HG02840 (cell line): Measurements from ENCODE around the gene IGFBP4.

ENCODE experiments used
- ATAC-seq: cut with Tn5 transposase; IDR thresholded peaks from one replicate; pipeline ENCODE4 v1.9.1; 2021; ENCODE audit warnings: mild to moderate bottlenecking, moderate library complexity, moderate number of reproducible peaks; ENCODE audit not compliant: unreplicated experiment, low FRiP score

Gene IGFBP4

GRCh38 chr17:40485851-40486521, 42.7 kb downstream of the IGFBP4 start:
- ATAC-seq = no peak

GRCh38 chr17:40486522-40487370, 43.5 kb downstream of the IGFBP4 start:
- ATAC-seq = no peak

DNA sequence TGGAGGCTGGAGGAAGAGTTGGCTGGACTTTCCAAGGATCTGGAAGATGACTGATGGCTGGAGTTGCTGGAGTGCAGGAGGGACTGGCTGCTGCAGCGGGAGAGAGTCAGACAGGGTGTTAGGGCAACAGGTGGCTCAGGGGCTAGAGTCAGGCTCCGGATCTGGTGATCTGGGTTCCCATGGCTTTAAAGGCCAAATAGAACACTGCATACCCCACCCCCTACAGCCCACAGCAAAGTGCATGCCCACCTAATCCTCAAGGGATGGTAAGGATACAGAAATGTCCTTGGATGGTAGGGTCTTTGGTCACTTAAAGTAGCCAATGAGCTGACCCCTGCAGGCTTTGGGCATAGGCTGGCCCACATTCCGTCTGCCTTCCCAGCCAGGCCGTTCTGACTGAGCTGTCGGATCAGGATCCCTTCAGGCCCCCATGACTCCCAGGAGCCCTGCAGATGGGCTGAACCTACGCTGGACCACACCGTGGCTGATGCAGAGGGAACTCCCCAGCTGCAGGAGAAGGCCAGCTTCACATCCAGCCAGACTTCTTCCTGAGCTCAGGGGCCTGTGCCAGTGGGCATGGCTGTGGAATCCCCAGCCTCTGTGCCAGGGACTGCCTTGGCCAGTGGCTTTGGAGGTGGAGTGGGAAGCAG, 44.2 kb downstream of the IGFBP4 start:
- ATAC-seq = no peak

DNA sequence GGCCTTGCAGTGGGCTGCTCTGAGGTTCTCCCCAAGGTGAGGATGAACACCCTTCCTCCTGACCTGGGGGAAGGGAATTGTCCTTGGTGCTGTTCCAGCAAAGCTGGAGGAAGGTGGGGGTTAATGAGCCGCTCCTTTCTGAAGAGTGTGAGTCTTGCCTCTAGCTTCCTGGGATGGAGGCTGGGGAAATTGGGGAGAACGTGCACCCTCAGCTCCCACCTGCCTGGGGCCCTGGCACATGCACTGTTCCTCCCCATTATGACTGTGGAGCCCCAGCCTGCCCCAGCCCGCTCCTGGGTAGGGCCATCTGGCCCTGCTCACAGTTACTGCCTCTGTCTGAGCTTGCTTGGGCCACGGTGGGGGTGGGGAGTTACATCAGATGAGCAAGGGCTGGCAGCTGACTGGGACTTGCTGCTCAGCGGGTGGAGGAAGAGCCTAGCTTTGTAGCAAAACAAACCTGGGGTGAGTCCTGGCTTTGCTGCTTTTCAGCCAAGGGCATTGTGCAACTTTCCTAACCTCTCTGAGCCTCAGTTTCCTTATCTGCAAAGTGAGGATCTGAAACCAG, 47.1 kb downstream of the IGFBP4 start:
- ATAC-seq = no peak

DNA sequence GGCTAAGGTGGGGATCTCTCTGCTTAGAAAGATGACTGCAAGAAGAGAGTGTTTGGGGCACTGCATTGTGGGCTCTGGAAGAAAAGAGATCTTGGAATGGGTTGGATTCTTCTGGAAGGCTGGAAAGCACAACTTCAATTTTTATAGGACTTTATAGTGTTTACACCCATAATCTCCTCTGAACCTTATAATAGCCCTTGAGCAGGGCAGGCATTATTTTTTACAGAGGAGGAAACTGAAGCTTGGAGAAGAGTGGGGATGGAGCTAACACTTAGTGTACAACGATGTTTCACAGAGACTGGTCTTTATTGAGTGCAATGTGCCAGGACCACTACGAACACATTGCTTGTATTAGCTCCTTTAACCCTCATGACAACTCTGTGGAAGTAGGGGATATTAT, 47.7 kb downstream of the IGFBP4 start:
- no peak for ATAC-seq

DNA sequence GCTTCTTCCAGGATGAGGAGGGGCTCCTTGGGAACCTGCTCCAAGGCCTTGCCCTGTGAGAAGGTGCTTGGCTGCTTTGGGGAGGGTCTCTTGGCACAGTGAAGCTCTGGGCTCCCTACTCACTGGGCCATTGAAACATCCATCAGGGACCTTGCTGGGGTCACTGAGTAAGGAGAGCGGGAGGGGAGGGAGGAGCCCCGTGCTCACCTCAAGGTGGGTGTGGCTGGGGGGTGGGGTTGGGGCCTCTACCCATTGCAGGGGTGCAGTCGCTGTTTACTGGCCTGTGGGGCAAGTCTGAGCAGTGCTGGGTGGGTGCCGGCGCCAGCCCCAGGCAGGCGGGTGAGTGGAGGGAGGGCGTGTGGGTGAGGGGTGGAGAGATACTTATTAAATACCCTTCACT, 48.2 kb downstream of the IGFBP4 start:
- no peak for ATAC-seq

- ATAC-seq = no peak
These were observed 50.4 kb downstream of the IGFBP4 start for GRCh38 chr17:40493697-40494096.

GRCh38 chr17:40495140-40495539, 51.9 kb downstream of the IGFBP4 start:
- no peak for ATAC-seq

- no peak for ATAC-seq
These were observed 52.9 kb downstream of the IGFBP4 start for GRCh38 chr17:40496170-40496569.

- ATAC-seq = no peak
These were observed 53.6 kb downstream of the IGFBP4 start for GRCh38 chr17:40496634-40497420.

GRCh38 chr17:40497695-40498094, 54.4 kb downstream of the IGFBP4 start:
- ATAC-seq = no peak

- no peak for ATAC-seq
These were observed 55.2 kb downstream of the IGFBP4 start for GRCh38 chr17:40498281-40499084.

- no peak for ATAC-seq
These were observed 56.4 kb downstream of the IGFBP4 start for GRCh38 chr17:40499551-40500189.

GRCh38 chr17:40500190-40500589, 56.9 kb downstream of the IGFBP4 start:
- no peak for ATAC-seq

DNA sequence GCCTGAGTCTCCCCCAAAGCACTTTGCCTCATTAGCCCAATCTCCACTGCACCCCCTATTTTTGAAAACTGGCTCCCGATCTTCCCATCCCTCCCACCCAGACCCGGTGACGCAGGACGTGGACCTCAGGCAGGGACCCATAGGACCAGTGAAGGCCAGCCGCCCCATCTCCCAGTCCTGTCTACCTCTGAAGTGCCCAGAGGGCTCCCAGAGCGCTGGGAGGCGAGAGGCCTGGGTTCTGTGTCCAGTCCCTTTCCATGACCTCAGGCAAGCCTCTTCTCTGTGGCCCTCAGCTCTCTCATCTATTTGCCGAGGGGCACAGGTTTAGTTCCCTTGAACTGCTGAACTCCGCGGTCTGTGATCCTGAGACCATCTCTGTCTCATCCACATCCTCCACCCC, 57.5 kb downstream of the IGFBP4 start:
- ATAC-seq = no peak

- ATAC-seq = no peak
These were observed 58.3 kb downstream of the IGFBP4 start, which contains the start of gene TNS4 for GRCh38 chr17:40501499-40501911. TSS of gene TNS4 (minus strand) at chr17:40501623. CDS start at chr17:40496425, 5,198 bp downstream.

DNA sequence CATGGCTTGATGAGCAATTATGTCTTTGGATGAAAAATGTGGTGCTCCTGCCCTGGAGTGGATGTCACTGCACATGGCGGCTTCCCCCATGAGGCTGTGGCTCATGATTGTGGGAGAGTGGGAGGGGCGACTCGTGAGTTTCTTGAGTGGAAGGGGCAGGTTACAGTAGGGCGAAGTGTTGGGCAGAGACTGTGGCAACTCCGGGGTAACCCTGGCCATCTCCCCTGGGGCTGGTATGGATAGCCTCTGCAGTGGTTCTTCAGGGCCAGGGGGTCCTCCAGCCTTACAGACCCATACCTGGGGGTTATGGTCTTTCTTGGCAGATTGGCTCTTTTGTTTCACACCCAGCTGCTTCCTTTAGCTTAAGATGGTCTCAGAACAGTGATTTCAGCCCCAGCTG, 59.5 kb downstream of the IGFBP4 start:
- no peak for ATAC-seq

GRCh38 chr17:40503154-40503553, 59.9 kb downstream of the IGFBP4 start:
- ATAC-seq = no peak

DNA sequence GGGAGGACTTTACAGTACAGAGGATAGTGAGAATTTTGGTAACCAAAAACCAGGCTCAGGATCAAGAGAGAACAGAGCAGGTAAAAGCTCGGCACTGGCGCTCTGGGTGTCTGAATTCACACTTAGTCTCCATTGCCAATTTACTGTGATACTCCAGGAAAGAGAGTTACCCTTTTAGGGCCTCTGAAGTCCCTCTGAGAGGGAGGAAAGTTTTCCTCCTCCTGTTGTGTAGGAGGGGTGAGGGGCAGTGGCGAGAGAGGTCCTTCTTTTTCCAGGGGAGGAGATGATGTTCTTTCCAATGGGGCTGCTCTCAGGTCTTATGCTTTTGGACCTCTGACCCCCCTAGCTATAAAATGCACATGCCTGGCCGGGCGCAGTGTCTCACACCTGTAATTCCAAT, 63.5 kb downstream of the IGFBP4 start:
- no peak for ATAC-seq
